ENCODE results near the gene SERPING1.

Gene SERPING1

DNA sequence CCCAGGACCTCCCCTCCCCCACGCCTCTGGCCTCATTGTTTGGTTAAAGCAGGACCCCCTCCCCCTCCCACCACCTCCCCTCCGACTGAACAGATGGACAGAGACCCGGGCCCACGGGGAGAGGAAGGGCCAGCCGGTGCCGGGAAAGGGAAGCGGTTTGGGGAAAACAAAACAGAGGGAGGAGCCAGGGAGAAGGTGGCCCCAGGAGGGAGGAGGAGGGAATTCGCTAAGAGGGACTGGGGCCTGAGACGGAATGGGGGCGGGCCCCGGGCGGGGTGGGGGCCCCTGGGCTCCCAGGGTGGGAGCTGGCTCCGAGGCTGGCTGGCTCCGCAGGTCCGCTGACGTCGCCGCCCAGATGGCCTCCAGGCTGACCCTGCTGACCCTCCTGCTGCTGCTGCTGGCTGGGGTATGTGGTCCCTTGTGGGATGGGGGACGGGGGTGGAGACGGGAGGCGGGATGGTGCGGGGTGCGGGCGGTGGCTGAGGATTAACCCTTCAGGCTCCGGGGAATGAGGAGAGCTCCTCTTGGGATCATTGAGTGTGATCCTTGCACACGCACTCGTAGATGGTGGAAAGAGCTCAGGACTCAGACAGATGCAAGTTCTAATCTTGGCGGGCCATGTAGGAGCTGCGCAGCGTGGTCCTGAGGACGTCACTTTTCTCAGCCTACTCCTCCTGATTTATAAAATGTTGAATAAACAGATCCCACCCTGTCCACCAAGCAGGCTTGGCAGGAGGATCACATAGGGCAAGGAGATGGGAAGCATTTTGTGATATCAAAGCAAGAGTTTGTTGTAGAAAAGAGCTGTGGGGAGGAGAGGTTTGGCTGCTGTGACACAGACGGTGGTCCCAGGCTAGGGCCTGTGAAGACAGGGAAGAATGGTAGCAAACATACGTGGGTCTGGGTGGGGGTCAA lies 688 bp downstream of the SERPING1 start:
- no peak for DNase-seq (ENCODE audit: low read depth in 2 of 3, low spot score in 1 of 3)

- DNase-seq (ENCODE audit: low read depth in 2 of 3, low spot score in 1 of 3) = no peak
These were observed 1.3 kb downstream of the SERPING1 start for GRCh38 chr11:57598831-57599155.

DNA sequence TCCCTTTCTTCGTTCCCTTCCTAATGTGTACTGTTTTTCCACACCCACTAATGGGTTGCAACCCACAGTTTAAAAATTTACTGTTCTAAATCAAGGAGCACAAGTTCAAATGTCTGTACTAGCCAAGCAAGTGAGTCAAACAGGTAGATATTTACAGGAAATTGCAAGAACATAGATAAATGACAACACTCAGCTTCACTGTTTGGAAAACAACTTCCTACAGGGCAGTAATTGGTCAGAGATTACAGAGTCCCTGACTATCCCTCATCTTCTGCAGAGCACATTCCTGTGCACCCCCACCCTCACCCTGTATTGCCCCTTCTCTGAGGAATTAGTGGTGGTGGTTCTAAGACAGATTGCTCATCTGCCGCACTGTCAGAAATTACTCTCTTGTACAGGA lies 1.9 kb downstream of the SERPING1 start:
- no peak for DNase-seq (ENCODE audit: low read depth in 2 of 3, low spot score in 1 of 3)

GRCh38 chr11:57601297-57601696 lies 3.8 kb downstream of the SERPING1 start:
- DNase-seq (ENCODE audit: low read depth in 2 of 3, low spot score in 1 of 3) = no peak

DNA sequence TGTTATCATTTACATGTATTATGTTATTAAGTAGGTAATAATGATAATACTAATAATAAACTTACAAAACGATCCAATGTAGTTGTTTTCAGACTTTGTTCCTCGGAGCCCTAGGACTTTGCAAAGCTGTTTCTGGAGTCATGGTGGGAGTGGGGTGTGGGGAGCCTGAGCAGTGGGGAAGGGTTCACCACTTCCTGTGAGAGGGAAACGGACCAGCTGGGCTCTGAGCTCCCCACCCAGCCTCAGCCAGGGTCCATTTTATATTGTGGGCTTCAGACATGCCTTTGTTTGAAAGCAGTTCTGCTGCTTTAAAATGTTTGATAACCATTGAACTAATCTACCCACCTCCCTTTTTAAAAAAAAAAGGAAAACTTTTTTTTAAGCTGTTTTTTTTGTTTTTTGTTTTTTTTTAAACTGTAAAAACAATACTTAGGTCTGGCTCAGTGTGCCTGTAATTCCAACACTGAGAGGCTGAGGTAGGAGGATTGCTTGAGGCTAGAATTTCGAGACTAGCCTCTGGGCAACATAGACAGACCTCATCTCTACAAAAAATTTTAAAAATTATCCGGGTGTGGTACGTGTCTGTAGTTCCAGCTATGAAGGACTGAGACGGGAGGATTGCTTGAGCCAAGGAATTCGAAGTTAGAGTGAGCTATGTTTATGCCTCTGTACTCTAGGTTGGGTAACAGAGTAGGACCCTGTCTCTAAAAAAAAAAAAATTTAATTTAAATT lies 7.0 kb downstream of the SERPING1 start:
- no peak for DNase-seq (ENCODE audit: low read depth in 2 of 3, low spot score in 1 of 3)

GRCh38 chr11:57605028-57605420 lies 7.5 kb downstream of the SERPING1 start:
- DNase-seq (ENCODE audit: low read depth in 2 of 3, low spot score in 1 of 3) = no peak

- no peak for DNase-seq (ENCODE audit: low read depth in 2 of 3, low spot score in 1 of 3)
These were observed 12.7 kb downstream of the SERPING1 start for GRCh38 chr11:57610170-57610569.

DNA sequence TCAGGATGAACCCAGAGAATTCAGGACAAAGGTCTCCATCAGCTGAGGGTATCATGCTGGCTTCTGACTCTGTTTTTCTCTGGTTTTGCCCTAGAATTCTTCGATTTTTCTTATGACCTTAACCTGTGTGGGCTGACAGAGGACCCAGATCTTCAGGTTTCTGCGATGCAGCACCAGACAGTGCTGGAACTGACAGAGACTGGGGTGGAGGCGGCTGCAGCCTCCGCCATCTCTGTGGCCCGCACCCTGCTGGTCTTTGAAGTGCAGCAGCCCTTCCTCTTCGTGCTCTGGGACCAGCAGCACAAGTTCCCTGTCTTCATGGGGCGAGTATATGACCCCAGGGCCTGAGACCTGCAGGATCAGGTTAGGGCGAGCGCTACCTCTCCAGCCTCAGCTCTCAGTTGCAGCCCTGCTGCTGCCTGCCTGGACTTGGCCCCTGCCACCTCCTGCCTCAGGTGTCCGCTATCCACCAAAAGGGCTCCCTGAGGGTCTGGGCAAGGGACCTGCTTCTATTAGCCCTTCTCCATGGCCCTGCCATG lies 16.8 kb downstream of the SERPING1 start:
- DNase-seq (ENCODE audit: low read depth in 2 of 3, low spot score in 1 of 3) = no peak

DNA sequence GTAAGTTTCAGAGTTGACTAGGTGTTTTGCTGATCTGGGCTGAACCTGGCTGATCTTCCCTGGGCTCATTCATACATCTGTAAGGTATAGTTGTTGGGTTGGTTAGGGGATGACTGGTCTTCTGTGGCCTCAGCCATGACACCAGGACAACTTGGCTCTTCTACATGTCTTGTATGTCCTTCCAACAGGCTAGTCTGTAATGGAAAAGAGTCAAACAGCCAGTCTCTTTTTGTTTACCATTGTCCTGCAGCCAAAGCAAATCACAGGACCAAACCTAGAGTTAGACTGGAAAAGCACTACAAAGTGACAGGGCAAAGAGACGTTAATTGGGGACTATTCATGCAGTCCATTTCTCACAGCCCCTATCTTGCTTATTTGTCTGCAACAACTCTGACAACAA lies 17.8 kb downstream of the SERPING1 start:
- DNase-seq (ENCODE audit: low read depth in 2 of 3, low spot score in 1 of 3) = no peak

- no peak for DNase-seq (ENCODE audit: low read depth in 2 of 3, low spot score in 1 of 3)
These were observed 19.1 kb downstream of the SERPING1 start for GRCh38 chr11:57616595-57616994.

DNA sequence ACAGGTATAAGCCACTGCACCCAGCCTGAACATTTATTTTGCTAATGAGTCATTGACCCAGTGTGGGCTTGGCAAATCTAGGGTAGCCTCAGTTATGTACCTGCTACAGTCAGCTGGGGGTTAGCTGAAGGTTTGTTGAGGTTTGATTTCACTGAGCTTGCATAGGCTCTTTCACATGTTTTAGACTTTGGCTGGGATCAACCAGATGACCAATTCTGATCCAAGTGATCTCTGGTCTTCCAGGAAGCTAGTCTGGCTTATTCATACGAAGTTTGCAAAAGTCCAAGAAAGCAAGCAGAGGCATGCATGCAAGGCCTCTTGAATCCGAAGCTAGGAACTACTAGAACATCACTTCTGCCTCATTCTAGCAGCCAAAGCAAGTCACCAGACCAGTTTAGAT lies 21.0 kb downstream of the SERPING1 start:
- no peak for DNase-seq (ENCODE audit: low read depth in 2 of 3, low spot score in 1 of 3)

GRCh38 chr11:57619331-57619730 lies 21.8 kb downstream of the SERPING1 start:
- no peak for DNase-seq (ENCODE audit: low read depth in 2 of 3, low spot score in 1 of 3)

- no peak for DNase-seq (ENCODE audit: low read depth in 2 of 3, low spot score in 1 of 3)
These were observed 23.0 kb downstream of the SERPING1 start for GRCh38 chr11:57620467-57620866.

- no peak for DNase-seq (ENCODE audit: low read depth in 2 of 3, low spot score in 1 of 3)
These were observed 24.8 kb downstream of the SERPING1 start for GRCh38 chr11:57622263-57622662.

GRCh38 chr11:57624864-57625263 lies 27.4 kb downstream of the SERPING1 start:
- no peak for DNase-seq (ENCODE audit: low read depth in 2 of 3, low spot score in 1 of 3)

DNA sequence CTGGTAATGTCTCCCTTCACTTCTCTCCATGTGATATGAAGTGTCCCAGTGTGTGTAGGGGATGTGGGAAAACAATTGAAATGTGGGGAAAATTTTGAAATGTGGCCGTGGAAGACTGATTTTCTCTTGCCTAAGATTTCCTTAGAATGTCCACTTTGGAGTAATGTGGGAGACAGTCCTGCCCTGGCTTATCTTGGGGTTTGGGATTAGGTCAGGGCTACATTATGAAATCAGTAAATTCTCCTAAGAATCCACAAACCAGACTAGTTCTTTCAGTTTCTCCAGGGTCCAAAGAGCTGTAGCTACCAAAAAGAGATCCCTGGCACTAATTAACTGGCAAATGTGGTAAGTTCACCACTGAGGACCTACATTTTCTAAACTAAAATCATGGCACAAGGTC lies 29.4 kb downstream of the SERPING1 start:
- no peak for DNase-seq (ENCODE audit: low read depth in 2 of 3, low spot score in 1 of 3)

- no peak for DNase-seq (ENCODE audit: low read depth in 2 of 3, low spot score in 1 of 3)
These were observed 32.7 kb downstream of the SERPING1 start for GRCh38 chr11:57630171-57630570.

DNA sequence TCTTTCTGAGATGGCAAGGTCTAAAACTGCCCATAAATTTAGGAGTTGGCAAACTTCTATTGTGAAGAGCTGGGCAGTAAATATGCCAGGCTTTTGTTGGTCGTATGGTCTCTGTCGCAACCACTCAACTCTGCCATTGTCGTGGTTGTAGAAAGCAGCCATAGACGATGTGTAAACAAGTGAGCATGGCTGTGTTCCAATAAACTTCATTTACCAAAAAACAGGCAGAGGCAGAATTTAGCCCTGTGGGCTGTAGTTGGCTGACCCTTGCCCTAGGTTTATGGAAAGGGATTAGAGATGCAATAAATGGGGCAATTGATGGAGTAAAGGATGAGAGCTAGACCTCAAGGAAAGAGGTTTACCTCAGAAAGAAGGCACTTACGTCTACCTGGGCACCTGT lies 34.6 kb downstream of the SERPING1 start:
- no peak for DNase-seq (ENCODE audit: low read depth in 2 of 3, low spot score in 1 of 3)

DNA sequence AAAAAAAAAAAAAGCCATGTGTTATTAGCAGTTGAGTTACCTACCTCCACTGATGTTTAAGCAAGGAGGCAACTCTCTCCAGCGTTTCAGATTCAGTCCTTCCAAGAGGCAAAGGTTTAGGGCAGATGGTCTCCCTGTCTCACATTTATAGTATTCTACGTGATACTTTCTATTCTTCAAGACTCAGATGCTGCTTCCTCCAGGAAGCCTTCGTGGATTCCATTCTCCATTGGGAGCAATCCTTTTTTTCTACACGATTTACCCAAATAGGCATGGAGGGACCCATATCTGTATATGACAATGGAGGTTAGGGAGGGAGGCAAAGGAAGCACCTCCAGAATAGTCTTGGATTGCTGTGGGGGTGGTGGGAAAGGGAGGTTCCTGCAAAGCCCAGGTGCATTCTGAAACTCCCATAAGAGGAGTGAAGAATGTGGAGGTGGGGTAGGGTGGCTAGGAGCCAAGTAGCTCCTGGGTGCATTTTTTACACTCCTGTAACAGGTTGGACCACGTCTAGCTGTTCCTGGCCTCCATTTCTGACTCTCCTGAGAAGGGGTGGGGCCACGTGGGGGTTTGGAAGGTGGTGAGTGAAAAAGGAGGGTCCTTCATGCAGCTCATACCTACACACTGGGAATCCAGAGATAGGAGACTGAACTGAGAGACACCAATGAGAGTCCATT lies 36.0 kb downstream of the SERPING1 start:
- DNase-seq (ENCODE audit: low read depth in 2 of 3, low spot score in 1 of 3) = no peak

DNA sequence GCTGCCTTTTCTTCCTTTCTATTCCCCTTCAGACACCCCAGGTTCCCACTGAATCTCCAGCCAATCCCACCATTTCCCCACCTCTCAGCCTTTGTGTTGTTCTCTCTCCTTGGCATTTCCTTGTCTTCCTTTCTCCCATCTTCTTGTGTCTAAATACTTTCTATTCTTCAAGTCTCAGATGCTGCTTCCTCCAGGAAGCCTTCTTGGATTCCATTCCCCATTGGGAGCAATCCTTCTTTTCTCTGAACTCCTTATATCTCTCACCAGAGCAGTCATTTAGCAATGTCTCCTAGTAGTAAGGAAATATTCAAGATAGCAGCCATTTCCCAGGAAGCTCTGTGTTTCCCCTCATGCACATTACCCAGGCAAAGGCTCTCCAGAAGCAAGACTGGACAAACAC lies 36.8 kb downstream of the SERPING1 start:
- no peak for DNase-seq (ENCODE audit: low read depth in 2 of 3, low spot score in 1 of 3)

DNA sequence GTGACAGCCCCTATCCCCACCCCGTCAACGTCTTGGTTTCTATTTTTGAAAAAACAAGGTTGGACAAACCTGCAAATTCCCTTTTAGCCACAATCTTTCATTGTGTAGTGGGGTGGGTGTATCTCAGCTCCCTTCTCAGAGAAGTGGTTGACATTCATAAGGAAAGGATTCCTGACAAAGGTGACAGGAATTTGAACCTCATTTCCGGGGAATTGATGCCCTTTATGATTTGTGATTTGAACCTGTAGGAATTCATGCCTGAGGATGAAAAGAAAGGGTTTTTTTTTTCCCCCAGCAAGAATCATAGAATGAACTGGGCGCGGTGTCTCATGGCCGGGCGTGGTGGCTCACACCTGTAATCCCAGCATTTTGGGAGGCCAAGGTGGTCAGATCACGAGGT lies 37.8 kb downstream of the SERPING1 start:
- no peak for DNase-seq (ENCODE audit: low read depth in 2 of 3, low spot score in 1 of 3)

GRCh38 chr11:57637626-57638004 lies 40.1 kb downstream of the SERPING1 start:
- no peak for DNase-seq (ENCODE audit: low read depth in 2 of 3, low spot score in 1 of 3)
